ENCODE results near the gene PPP3CA.

PPP3CA gene

GRCh38 chr4:101229116-101229515, 118.2 kb downstream of the PPP3CA start:
- Histone ChIP-seq H4K20me1 (ENCODE audit: insufficient read depth) (no peaks in the 10 kb centered on the region), H3K36me3 (ENCODE audit: insufficient read depth) (no peaks in the 10 kb centered on the region), H3K4me3 (IDR thresholded peaks at IDR 0.05; ENCODE audit: insufficient read depth, low read depth, low read length) (no peak overlapping the region), H3K79me2 (ENCODE audit: insufficient read depth, low read depth) (peaks cover 19% of the 10 kb centered on the region; the same call in 1 of the 2 replicates), H3K4me2 (no peak overlapping the region), H3K27ac (no peak overlapping the region), H3K9ac (no peak overlapping the region), H3K27me3 (ENCODE audit: insufficient read depth, low read depth) (no peaks in the 10 kb centered on the region), H3K4me1 (ENCODE audit: low read depth, poor library complexity, severe bottlenecking) (peaks cover 52% of the 10 kb centered on the region), H2AFZ (ENCODE audit: low read depth) (no peak overlapping the region)
- TF ChIP-seq CTCF (conservative IDR thresholded peaks at IDR 0.05; ENCODE audit: low read depth, low read length) = no peak

GRCh38 chr4:101227715-101228114, 119.6 kb downstream of the PPP3CA start:
- Histone ChIP-seq H3K27me3 (ENCODE audit: insufficient read depth, low read depth) (no peaks in the 10 kb centered on the region), H3K36me3 (ENCODE audit: insufficient read depth) (no peaks in the 10 kb centered on the region), H3K27ac (no peak overlapping the region), H3K4me2 (no peak overlapping the region), H3K4me3 (IDR thresholded peaks at IDR 0.05; ENCODE audit: insufficient read depth, low read depth, low read length) (no peak overlapping the region), H4K20me1 (ENCODE audit: insufficient read depth) (no peaks in the 10 kb centered on the region), H2AFZ (ENCODE audit: low read depth) (no peak overlapping the region), H3K4me1 (ENCODE audit: low read depth, poor library complexity, severe bottlenecking) (peaks cover 38% of the 10 kb centered on the region), H3K79me2 (ENCODE audit: insufficient read depth, low read depth) (peaks cover 9% of the 10 kb centered on the region; the same call in 1 of the 2 replicates), H3K9ac (no peak overlapping the region)
- TF ChIP-seq CTCF (conservative IDR thresholded peaks at IDR 0.05; ENCODE audit: low read depth, low read length) = no peak

- H3K36me3 ChIP-seq (ENCODE audit: insufficient read depth) = no peaks in the 10 kb centered on the region
- no peaks in the 10 kb centered on the region for H3K27me3 ChIP-seq (ENCODE audit: insufficient read depth, low read depth)
- no peak for TF ChIP-seq CTCF (conservative IDR thresholded peaks at IDR 0.05; ENCODE audit: low read depth, low read length)
- no peak overlapping the region for H3K4me2 ChIP-seq
- no peak overlapping the region for H3K27ac ChIP-seq
- no peak overlapping the region for H3K9ac ChIP-seq
- H2AFZ ChIP-seq (ENCODE audit: low read depth) = no peak overlapping the region
- no peak overlapping the region for H3K4me3 ChIP-seq (IDR thresholded peaks at IDR 0.05; ENCODE audit: insufficient read depth, low read depth, low read length)
- H4K20me1 ChIP-seq (ENCODE audit: insufficient read depth) = no peaks in the 10 kb centered on the region
- peaks cover 8% of the 10 kb centered on the region; the same call in 1 of the 2 replicates for H3K79me2 ChIP-seq (ENCODE audit: insufficient read depth, low read depth)
- peaks cover 11% of the 10 kb centered on the region for H3K4me1 ChIP-seq (ENCODE audit: low read depth, poor library complexity, severe bottlenecking)
These were observed 122.7 kb downstream of the PPP3CA start for GRCh38 chr4:101224358-101225218.

- Histone ChIP-seq H3K4me3 (IDR thresholded peaks at IDR 0.05; ENCODE audit: insufficient read depth, low read depth, low read length) (no peak overlapping the region), H3K27me3 (ENCODE audit: insufficient read depth, low read depth) (no peaks in the 10 kb centered on the region), H3K4me2 (no peak overlapping the region), H3K27ac (no peak overlapping the region), H3K79me2 (ENCODE audit: insufficient read depth, low read depth) (peaks cover 8% of the 10 kb centered on the region; the same call in 1 of the 2 replicates), H2AFZ (ENCODE audit: low read depth) (no peak overlapping the region), H3K9ac (no peak overlapping the region), H4K20me1 (ENCODE audit: insufficient read depth) (no peaks in the 10 kb centered on the region), H3K4me1 (ENCODE audit: low read depth, poor library complexity, severe bottlenecking) (no peaks in the 10 kb centered on the region), H3K36me3 (ENCODE audit: insufficient read depth) (no peaks in the 10 kb centered on the region)
- TF ChIP-seq CTCF (conservative IDR thresholded peaks at IDR 0.05; ENCODE audit: low read depth, low read length) = no peak
These were observed 125.0 kb downstream of the PPP3CA start for GRCh38 chr4:101222156-101222845.

All from KMS-11 (cell line).